HCT116 (cell line): ENCODE measurements around the gene CSH2. TPM values are rescaled to one million over a fixed set of nuclear protein-coding genes. Genes with fewer than 3 reads are reported as not detected.

Experiments
- ATAC-seq: fragments of 200-7000 bp; cut with Tn5 transposase; 2 replicates; pipeline ENCODE4 v1.9.1; 2020; ENCODE audit warnings: mild to moderate bottlenecking, moderate library complexity
- BruUV-seq: library from RNA; stranded (reverse); fragments of 400-500 nt; replicated peaks from 2 replicates; lab custom pipeline; 2021; lab: Mats Ljungman, UMichigan
- CTCF ChIA-PET: fragments of 300-600 bp; sonication (Branson Sonifier 250); formaldehyde crosslinking; loops from one replicate; lab custom pipeline; 2021; ENCODE audit warnings: antibody characterized with exemption; lab: Charles Lee
- POLR2A ChIA-PET: fragments of 300-600, 350-600 bp; sonication (Branson Sonifier 250); formaldehyde crosslinking; loops from one replicate; lab custom pipeline; 2021; ENCODE audit warnings: antibody characterized with exemption; lab: Charles Lee
- RAD21 ChIA-PET, 2 experiments: fragments of 300-600 bp; sonication (Branson Sonifier 250); formaldehyde crosslinking; loops; one replicate each; lab custom pipeline; 2023; ENCODE audit warnings: low total read pairs in 2 of 2; ENCODE audit not compliant: uncharacterized antibody in 2 of 2, unreplicated experiment in 2 of 2, low non-redundant PET in 1 of 2; lab: Charles Lee
- DNase-seq: peaks from one replicate; pipeline ENCODE4 v3.0.0-alpha.2; 2010; ENCODE audit warnings: low read depth, low spot score
- H2AFZ ChIP-seq: fragments of 200-600 bp; shearing (Covaris generic), sonication (generic); 2 replicates; pipeline ENCODE4 v1.6.1; 2017; ENCODE audit warnings: low read depth, mixed run types, mixed read lengths, antibody characterized with exemption, low read length; ENCODE audit not compliant: poor library complexity, severe bottlenecking
- H3K27ac ChIP-seq: 2 replicates; pipeline ENCODE4 v1.5.1; 2012; ENCODE audit warnings: low read depth, low read length
- H3K27me3 ChIP-seq: fragments of 200-600 bp; sonication (generic); 2 replicates; pipeline ENCODE4 v1.6.1; 2016; ENCODE audit warnings: mixed run types, low read length, mixed read lengths; ENCODE audit not compliant: insufficient read depth
- H3K36me3 ChIP-seq, 2 experiments: fragments of 200-500 bp in 1 of 2; fragments of 200-600 bp in 1 of 2; sonication (Bioruptor generic) in 1 of 2; sonication (generic) in 1 of 2; 2 replicates each; pipeline versions ENCODE4 v1.5.1 to v1.6.1; 2014 to 2016; ENCODE audit warnings: low read length in 2 of 2, inconsistent platforms in 1 of 2, mixed read lengths in 1 of 2, mixed run types in 1 of 2; ENCODE audit not compliant: insufficient read depth in 2 of 2, control insufficient read depth in 1 of 2
- H3K4me1 ChIP-seq, 2 experiments: fragments of 200-600 bp in 1 of 2; sonication (generic) in 1 of 2; 2 replicates each; pipeline versions ENCODE4 v1.5.1 to v1.6.1; 2012 to 2017; ENCODE audit warnings: low read length in 2 of 2, inconsistent platforms in 1 of 2, mild to moderate bottlenecking in 1 of 2, mixed read lengths in 1 of 2, mixed run types in 1 of 2, moderate library complexity in 1 of 2; ENCODE audit not compliant: insufficient read depth in 2 of 2, control insufficient read depth in 1 of 2
- H3K4me2 ChIP-seq: fragments of 200-600 bp; sonication (generic); 2 replicates; pipeline ENCODE4 v1.6.1; 2017; ENCODE audit warnings: mixed run types, low read length, mixed read lengths
- H3K4me3 ChIP-seq, 2 experiments: fragments of 200-600 bp in 1 of 2; sonication (generic) in 1 of 2; replicated peaks in 1 of 2; 2 replicates each; pipeline ENCODE4 v1.5.1; 2011 to 2016; ENCODE audit warnings: low read length in 2 of 2, control low read depth in 1 of 2, low read depth in 1 of 2, mild to moderate bottlenecking in 1 of 2, mixed read lengths in 1 of 2, mixed run types in 1 of 2
- H3K79me2 ChIP-seq: fragments of 200-600 bp; sonication (generic); 2 replicates; pipeline ENCODE4 v1.6.1; 2017; ENCODE audit warnings: mild to moderate bottlenecking, mixed run types, low read length, moderate library complexity, mixed read lengths; ENCODE audit not compliant: insufficient read depth
- H3K9ac ChIP-seq: fragments of 200-600 bp; sonication (generic); 2 replicates; pipeline ENCODE4 v1.6.1; 2016; ENCODE audit warnings: low read length, mixed read lengths
- H3K9me2 ChIP-seq: fragments of 200-600 bp; sonication (generic), shearing (Covaris generic); 2 replicates; pipeline ENCODE4 v1.6.1; 2017; ENCODE audit warnings: mixed run types, mild to moderate bottlenecking, moderate library complexity; ENCODE audit not compliant: insufficient read depth
- H3K9me3 ChIP-seq, 2 experiments: fragments of 200-500 bp in 1 of 2; fragments of 200-600 bp in 1 of 2; sonication (Bioruptor generic) in 1 of 2; sonication (generic) in 1 of 2; 2 replicates each; pipeline ENCODE4 v1.6.1; 2014 to 2017; ENCODE audit warnings: low read length in 2 of 2, mixed read lengths in 2 of 2, inconsistent platforms in 1 of 2, low read depth in 1 of 2, mild to moderate bottlenecking in 1 of 2, mixed run types in 1 of 2, moderate library complexity in 1 of 2; ENCODE audit not compliant: control insufficient read depth in 1 of 2, insufficient read depth in 1 of 2
- H4K20me1 ChIP-seq: fragments of 200-600 bp; sonication (generic), shearing (Covaris generic); 2 replicates; pipeline ENCODE4 v1.6.1; 2017; ENCODE audit warnings: mixed run types, mild to moderate bottlenecking, moderate library complexity; ENCODE audit not compliant: insufficient read depth
- CTCF ChIP-seq, 3 experiments: fragments of 200-600 bp in 1 of 3; sonication (generic) in 1 of 3; IDR thresholded peaks in 2 of 3; conservative IDR thresholded peaks in 1 of 3; 2 replicates each; pipeline ENCODE4 v1.5.1; 2012 to 2017; ENCODE audit warnings: low read depth in 2 of 3, low read length in 2 of 3, antibody characterized with exemption in 1 of 3, borderline replicate concordance in 1 of 3, control low read depth in 1 of 3, mild to moderate bottlenecking in 1 of 3, mixed read lengths in 1 of 3, mixed run types in 1 of 3, moderate library complexity in 1 of 3; ENCODE audit not compliant: insufficient read depth in 1 of 3
- EZH2 ChIP-seq: fragments of 200-600 bp; sonication (generic); IDR thresholded peaks from 2 replicates; pipeline ENCODE4 v1.6.1; 2017; ENCODE audit warnings: antibody characterized with exemption, mixed run types
- EZH2phosphoT487 ChIP-seq: fragments of 200-600 bp; IDR thresholded peaks from 2 replicates; pipeline ENCODE4 v1.6.1; 2018; ENCODE audit warnings: antibody characterized with exemption, borderline replicate concordance
- FOSL1 ChIP-seq: IDR thresholded peaks from 2 replicates; pipeline ENCODE4 v1.6.1; 2012; ENCODE audit warnings: low read depth
- POLR2AphosphoS5 ChIP-seq: IDR thresholded peaks from 2 replicates; pipeline ENCODE4 v1.6.1; 2011; ENCODE audit warnings: mild to moderate bottlenecking, low read depth, low read length, moderate library complexity
- SIN3A ChIP-seq: IDR thresholded peaks from 2 replicates; pipeline ENCODE4 v1.6.1; 2012; ENCODE audit warnings: low read depth
- TCF7L2 ChIP-seq: IDR thresholded peaks from 2 replicates; pipeline ENCODE4 v1.7.0; 2011; ENCODE audit warnings: borderline replicate concordance, inconsistent platforms; ENCODE audit not compliant: insufficient read depth, insufficient read length; ENCODE audit errors: extremely low read depth
- YY1 ChIP-seq: IDR thresholded peaks from 2 replicates; pipeline ENCODE4 v1.6.1; 2011; ENCODE audit warnings: low read length, low read depth, moderate library complexity, mild to moderate bottlenecking; ENCODE audit not compliant: insufficient replicate concordance; ENCODE audit errors: extremely low read depth
- ZBTB33 ChIP-seq: IDR thresholded peaks from 2 replicates; pipeline ENCODE4 v1.6.1; 2011; ENCODE audit warnings: mild to moderate bottlenecking, low read length, moderate library complexity; ENCODE audit not compliant: insufficient replicate concordance; ENCODE audit errors: extremely low read depth
- ZNF274 ChIP-seq: fragments of 200-500 bp; sonication (Bioruptor generic); IDR thresholded peaks from 2 replicates; pipeline ENCODE4 v1.6.1; 2014; ENCODE audit warnings: mild to moderate bottlenecking, low read depth, low read length, inconsistent platforms
- intact Hi-C: fragments of 100-400 bp; cut with micrococcal nuclease; formaldehyde crosslinking; loops from 2 replicates; pipeline ENCODE4 v1.10.0; 2022
- total RNA-seq: library from RNA; stranded (reverse); gene quantifications from one replicate; pipeline ENCODE4 v1.2.1, GENCODE V29; 2021; ENCODE audit not compliant: unreplicated experiment

The CSH2 gene
- total RNA-seq, 1 experiment from 2014 or later = not detected

DNA sequence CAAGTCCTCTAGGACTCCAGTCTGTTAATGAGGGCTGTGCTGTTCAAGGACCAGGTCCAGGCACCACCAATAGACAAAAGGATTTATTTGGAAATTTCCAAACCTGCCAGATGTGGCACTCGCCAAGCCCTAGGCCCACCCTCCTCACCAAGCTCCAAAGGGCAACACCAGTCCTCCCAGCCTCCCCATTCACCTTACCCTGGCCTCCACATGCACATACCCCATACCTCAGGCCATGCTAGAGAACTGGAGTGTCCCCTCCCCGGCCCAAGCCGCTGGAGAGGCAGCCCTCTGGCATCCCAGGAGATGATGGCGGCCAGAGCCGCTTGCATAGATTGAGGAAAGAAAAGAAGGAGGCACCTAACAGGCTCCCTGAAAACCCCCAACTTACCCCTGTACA lies 41.5 kb downstream of the CSH2 start:
- ATAC-seq (no peak), DNase-seq (no peak)
- no peak for TF ChIP-seq ZBTB33
- TF ChIP-seq POLR2AphosphoS5 = no peak
- no peak for TF ChIP-seq FOSL1
- no peak for TF ChIP-seq TCF7L2
- no peak for TF ChIP-seq CTCF (IDR thresholded peaks at IDR 0.05 in 2 of 3, conservative IDR thresholded peaks at IDR 0.05 in 1 of 3; ENCODE audit: borderline replicate concordance in 1 of 3, insufficient read depth in 1 of 3, low read depth in 2 of 3, low read length in 2 of 3)
- TF ChIP-seq ZNF274 = no peak
- no peak for TF ChIP-seq EZH2phosphoT487
- no peak for TF ChIP-seq SIN3A
- TF ChIP-seq YY1 = no peak
- no peak for TF ChIP-seq EZH2
- peaks cover 59 to 85% of the 10 kb centered on the region in 2 experiments for H3K36me3 ChIP-seq
- no peaks in the 10 kb centered on the region for H3K9me2 ChIP-seq
- H2AFZ ChIP-seq = no peak overlapping the region
- H3K79me2 ChIP-seq = peaks cover 63% of the 10 kb centered on the region
- H3K4me1 ChIP-seq = peaks cover 6 to 19% of the 10 kb centered on the region in 2 experiments
- no TSS peak for BruUV-seq
- no peak overlapping the region for H3K4me2 ChIP-seq
- H3K4me3 ChIP-seq = no peak overlapping the region
- RAD21 ChIA-PET = no interaction called here
- no peaks in the 10 kb centered on the region for H3K27me3 ChIP-seq
- intact Hi-C loops = no loop called here
- CTCF ChIA-PET = interaction anchor here (1.3 kb wide), 1 partner anchor 11 kb away, joined by 3 read pairs; no protein-coding TSS in a partner anchor
- POLR2A ChIA-PET = no interaction called here
- no peak overlapping the region for H3K9ac ChIP-seq
- H3K9me3 ChIP-seq = no peaks in the 10 kb centered on the region
- H3K27ac ChIP-seq = peak overlapping the region; percentile 15; the same call in 1 of the 2 replicates
- H4K20me1 ChIP-seq = no peaks in the 10 kb centered on the region
